HepG2 (cell line): ENCODE data around the gene NOTUM. TPM values are rescaled to one million over a fixed set of nuclear protein-coding genes. Genes with fewer than 3 reads are reported as not detected.

ENCODE experiments used
- AGO1 ChIP-seq: fragments of 200-400 bp; formaldehyde crosslinking; IDR thresholded peaks from 2 replicates; pipeline ENCODE4 v1.6.1; 2017; ENCODE audit warnings: mild to moderate bottlenecking, low read depth, low read length, moderate library complexity; ENCODE audit not compliant: poor library complexity, severe bottlenecking
- ATF7 ChIP-seq, 2 experiments: fragments of 450-650 bp in 1 of 2; sonication (generic) in 1 of 2; formaldehyde crosslinking in 1 of 2; IDR thresholded peaks; 2 replicates each; pipeline versions ENCODE4 v1.4.0 to v1.6.1; 2016 to 2020; ENCODE audit warnings: antibody characterized with exemption in 1 of 2, mild to moderate bottlenecking in 1 of 2, missing genetic modification reagents in 1 of 2
- KAT7 ChIP-seq: IDR thresholded peaks from 2 replicates; pipeline ENCODE4 v1.6.1; 2018; ENCODE audit warnings: borderline replicate concordance, missing compliant biosample characterization
- POLR2AphosphoS5 ChIP-seq: IDR thresholded peaks from 2 replicates; pipeline ENCODE4 v1.6.1; 2012; ENCODE audit warnings: low read depth, low read length
- POLR2G ChIP-seq: fragments of 200-400 bp; formaldehyde crosslinking; IDR thresholded peaks from 2 replicates; pipeline ENCODE4 v1.6.1; 2018; ENCODE audit warnings: mild to moderate bottlenecking, low read depth, low read length, moderate library complexity
- RBM22 ChIP-seq: fragments of 200-400 bp; formaldehyde crosslinking; optimal IDR thresholded peaks from 2 replicates; pipeline ENCODE3; 2017; ENCODE audit warnings: mild to moderate bottlenecking, low read length, moderate library complexity
- RXRA ChIP-seq: sonication (generic); formaldehyde crosslinking; IDR thresholded peaks from 2 replicates; pipeline ENCODE4 v1.5.1; 2020; ENCODE audit warnings: missing genetic modification reagents
- TARDBP ChIP-seq: sonication (generic); formaldehyde crosslinking; IDR thresholded peaks from 2 replicates; pipeline ENCODE4 v1.8.0; 2022; ENCODE audit warnings: mild to moderate bottlenecking, missing genetic modification reagents
- U2AF1 ChIP-seq: fragments of 200-400 bp; formaldehyde crosslinking; optimal IDR thresholded peaks from 2 replicates; pipeline ENCODE3; 2017; ENCODE audit warnings: mild to moderate bottlenecking, low read depth, low read length
- ZNF205 ChIP-seq: IDR thresholded peaks from 2 replicates; pipeline ENCODE4 v1.6.1; 2018; ENCODE audit warnings: missing biosample characterization, missing genetic modification reagents
- ZNF589 ChIP-seq: sonication (generic); formaldehyde crosslinking; conservative IDR thresholded peaks from 2 replicates; pipeline ENCODE4 v1.8.0; 2022; ENCODE audit warnings: mild to moderate bottlenecking, moderate library complexity, missing genetic modification reagents
- ZNF687 ChIP-seq: sonication (generic); formaldehyde crosslinking; IDR thresholded peaks from 2 replicates; pipeline ENCODE4 v1.5.1; 2020; ENCODE audit warnings: mild to moderate bottlenecking, missing genetic modification reagents, moderate library complexity
- ZNF691 ChIP-seq: sonication (generic); formaldehyde crosslinking; IDR thresholded peaks from 2 replicates; pipeline ENCODE4 v1.4.0; 2020; ENCODE audit warnings: missing genetic modification reagents, low read depth, mild to moderate bottlenecking, borderline replicate concordance
- ZNF724P ChIP-seq: sonication (generic); formaldehyde crosslinking; IDR thresholded peaks from 2 replicates; pipeline ENCODE4 v1.8.0; 2022; ENCODE audit warnings: missing genetic modification reagents, borderline replicate concordance
- ZNF768 ChIP-seq: sonication (generic); formaldehyde crosslinking; IDR thresholded peaks from 2 replicates; pipeline ENCODE4 v1.4.0; 2020; ENCODE audit warnings: missing genetic modification reagents
- polyA plus RNA-seq, 8 experiments: library from polyadenylated mRNA; depleted of rRNA in 3 of 8; stranded (reverse) in 7 of 8; unstranded in 1 of 8; fragments of >200 nt; fragmentation: Illumina TruSeq in 4 of 8; extraction: Trizol in 4 of 8; gene quantifications; 2 replicates each; pipeline versions ENCODE4 v1.2.1 to v1.2.3, GENCODE V29; 2011 to 2016; ENCODE audit warnings: low read depth in 4 of 8, missing spikeins in 1 of 8, mixed read lengths in 1 of 8; ENCODE audit not compliant: insufficient read depth in 1 of 8
- total RNA-seq, 5 experiments: library from RNA; depleted of rRNA; stranded (reverse); fragments of >200 nt; fragmentation: Illumina TruSeq; extraction: Trizol; gene quantifications; 2 replicates each; pipeline ENCODE4 v1.2.3, GENCODE V29; 2016; ENCODE audit warnings: low read depth in 1 of 5
- TF ChIP-seq, protein P1 (sequence below): sonication (generic); formaldehyde crosslinking; IDR thresholded peaks from 2 replicates; pipeline ENCODE4; 2020; ENCODE audit warnings: missing genetic modification reagents, mild to moderate bottlenecking, borderline replicate concordance
- TF ChIP-seq, protein P2 (sequence below): sonication (generic); formaldehyde crosslinking; conservative IDR thresholded peaks from 2 replicates; pipeline ENCODE4 v1.4.0; 2020; ENCODE audit warnings: missing genetic modification reagents
- TF ChIP-seq, protein P3 (sequence below): sonication (generic); formaldehyde crosslinking; IDR thresholded peaks from 2 replicates; pipeline ENCODE4 v1.5.0; 2020; ENCODE audit warnings: mild to moderate bottlenecking, missing genetic modification reagents, moderate library complexity

NOTUM gene
- total and polyA plus RNA-seq, 2 of the 13 experiments (the other 11 are each of a cell fraction or from before 2014, with no cell fraction given) = 150 to 160 TPM

DNA sequence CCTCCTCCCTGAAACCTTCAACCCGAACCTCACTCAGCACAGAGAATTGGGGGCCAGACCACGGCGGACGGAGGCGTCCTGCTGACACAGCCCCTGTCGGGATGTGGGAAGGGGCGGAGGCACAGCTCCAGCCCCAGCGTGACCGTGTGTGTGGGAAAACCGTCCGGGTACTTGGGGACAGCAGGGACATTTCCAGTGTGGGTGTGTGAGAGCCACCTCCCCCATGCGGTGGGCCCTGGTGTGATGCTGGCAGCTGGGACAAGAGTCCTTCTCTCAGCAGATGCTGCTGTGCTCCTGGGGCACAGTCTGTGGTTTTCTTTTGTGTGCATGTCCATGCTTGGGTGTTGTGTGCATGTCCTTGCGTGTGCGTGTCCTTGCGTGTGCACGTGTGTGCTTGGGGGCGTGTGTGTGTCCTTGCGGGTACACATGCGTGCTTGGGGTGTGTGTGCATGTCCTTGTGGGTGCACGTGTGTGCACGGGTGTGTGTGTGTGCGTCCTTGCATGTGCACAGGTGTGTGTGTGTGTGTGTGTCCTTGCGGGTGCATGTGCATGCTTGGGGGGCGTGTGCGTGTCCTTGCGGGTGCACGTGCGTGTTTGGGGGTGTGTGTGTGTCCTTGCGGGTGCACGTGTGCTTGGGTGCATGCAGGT, 44.8 kb upstream of the NOTUM start (continued):
- TF ChIP-seq POLR2AphosphoS5 (peak; percentile 59), ZNF205 (CRISPR knock-in tag) (no peak), ZNF589 (CRISPR knock-in tag) (0 out of 2 replicates have a peak, but pooled peaks have one; percentile 36), RBM22 (peak; percentile 94), ZNF724P (CRISPR knock-in tag) (no peak), ZNF687 (CRISPR knock-in tag) (peak; percentile 5; the same call in 1 of the 2 replicates), U2AF1 (peak; percentile 29), KAT7 (CRISPR knock-in tag) (no peak), AGO1 (peak; percentile 70), ZNF691 (CRISPR knock-in tag) (0 out of 2 replicates have a peak, but pooled peaks have one; percentile 34), POLR2G (peak; percentile 71), ATF7 (IDR thresholded peaks at IDR 0.05) (no peak), ATF7 (CRISPR knock-in tag; IDR thresholded peaks at IDR 0.05) (0 out of 2 replicates have a peak, but pooled peaks have one; percentile 40), TARDBP (CRISPR knock-in tag) (no peak; the same call in 1 of the 2 replicates), ZNF768 (CRISPR knock-in tag) (0 out of 2 replicates have a peak, but pooled peaks have one; percentile 7), RXRA (0 out of 2 replicates have a peak, but pooled peaks have one; percentile 11)
- TF ChIP-seq, protein P1, sequence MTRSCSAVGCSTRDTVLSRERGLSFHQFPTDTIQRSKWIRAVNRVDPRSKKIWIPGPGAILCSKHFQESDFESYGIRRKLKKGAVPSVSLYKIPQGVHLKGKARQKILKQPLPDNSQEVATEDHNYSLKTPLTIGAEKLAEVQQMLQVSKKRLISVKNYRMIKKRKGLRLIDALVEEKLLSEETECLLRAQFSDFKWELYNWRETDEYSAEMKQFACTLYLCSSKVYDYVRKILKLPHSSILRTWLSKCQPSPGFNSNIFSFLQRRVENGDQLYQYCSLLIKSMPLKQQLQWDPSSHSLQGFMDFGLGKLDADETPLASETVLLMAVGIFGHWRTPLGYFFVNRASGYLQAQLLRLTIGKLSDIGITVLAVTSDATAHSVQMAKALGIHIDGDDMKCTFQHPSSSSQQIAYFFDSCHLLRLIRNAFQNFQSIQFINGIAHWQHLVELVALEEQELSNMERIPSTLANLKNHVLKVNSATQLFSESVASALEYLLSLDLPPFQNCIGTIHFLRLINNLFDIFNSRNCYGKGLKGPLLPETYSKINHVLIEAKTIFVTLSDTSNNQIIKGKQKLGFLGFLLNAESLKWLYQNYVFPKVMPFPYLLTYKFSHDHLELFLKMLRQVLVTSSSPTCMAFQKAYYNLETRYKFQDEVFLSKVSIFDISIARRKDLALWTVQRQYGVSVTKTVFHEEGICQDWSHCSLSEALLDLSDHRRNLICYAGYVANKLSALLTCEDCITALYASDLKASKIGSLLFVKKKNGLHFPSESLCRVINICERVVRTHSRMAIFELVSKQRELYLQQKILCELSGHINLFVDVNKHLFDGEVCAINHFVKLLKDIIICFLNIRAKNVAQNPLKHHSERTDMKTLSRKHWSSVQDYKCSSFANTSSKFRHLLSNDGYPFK (CRISPR knock-in tag) = no peak
- TF ChIP-seq, protein P2, sequence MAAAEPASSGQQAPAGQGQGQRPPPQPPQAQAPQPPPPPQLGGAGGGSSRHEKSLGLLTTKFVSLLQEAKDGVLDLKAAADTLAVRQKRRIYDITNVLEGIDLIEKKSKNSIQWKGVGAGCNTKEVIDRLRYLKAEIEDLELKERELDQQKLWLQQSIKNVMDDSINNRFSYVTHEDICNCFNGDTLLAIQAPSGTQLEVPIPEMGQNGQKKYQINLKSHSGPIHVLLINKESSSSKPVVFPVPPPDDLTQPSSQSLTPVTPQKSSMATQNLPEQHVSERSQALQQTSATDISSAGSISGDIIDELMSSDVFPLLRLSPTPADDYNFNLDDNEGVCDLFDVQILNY (CRISPR knock-in tag) = no peak
- TF ChIP-seq, protein P3, sequence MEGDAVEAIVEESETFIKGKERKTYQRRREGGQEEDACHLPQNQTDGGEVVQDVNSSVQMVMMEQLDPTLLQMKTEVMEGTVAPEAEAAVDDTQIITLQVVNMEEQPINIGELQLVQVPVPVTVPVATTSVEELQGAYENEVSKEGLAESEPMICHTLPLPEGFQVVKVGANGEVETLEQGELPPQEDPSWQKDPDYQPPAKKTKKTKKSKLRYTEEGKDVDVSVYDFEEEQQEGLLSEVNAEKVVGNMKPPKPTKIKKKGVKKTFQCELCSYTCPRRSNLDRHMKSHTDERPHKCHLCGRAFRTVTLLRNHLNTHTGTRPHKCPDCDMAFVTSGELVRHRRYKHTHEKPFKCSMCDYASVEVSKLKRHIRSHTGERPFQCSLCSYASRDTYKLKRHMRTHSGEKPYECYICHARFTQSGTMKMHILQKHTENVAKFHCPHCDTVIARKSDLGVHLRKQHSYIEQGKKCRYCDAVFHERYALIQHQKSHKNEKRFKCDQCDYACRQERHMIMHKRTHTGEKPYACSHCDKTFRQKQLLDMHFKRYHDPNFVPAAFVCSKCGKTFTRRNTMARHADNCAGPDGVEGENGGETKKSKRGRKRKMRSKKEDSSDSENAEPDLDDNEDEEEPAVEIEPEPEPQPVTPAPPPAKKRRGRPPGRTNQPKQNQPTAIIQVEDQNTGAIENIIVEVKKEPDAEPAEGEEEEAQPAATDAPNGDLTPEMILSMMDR (CRISPR knock-in tag) = 0 out of 2 replicates have a peak, but pooled peaks have one; percentile 1
